ENCODE results near the gene CARTPT.
A peak's percentile ranks its signal among the peaks of the same experiment; 100 is the strongest.

Gene CARTPT

GRCh38 chr5:71737931-71738539 lies 19.0 kb downstream of the CARTPT start:
- DNase-seq (ENCODE audit: low read depth in 2 of 2), result no peak

DNA sequence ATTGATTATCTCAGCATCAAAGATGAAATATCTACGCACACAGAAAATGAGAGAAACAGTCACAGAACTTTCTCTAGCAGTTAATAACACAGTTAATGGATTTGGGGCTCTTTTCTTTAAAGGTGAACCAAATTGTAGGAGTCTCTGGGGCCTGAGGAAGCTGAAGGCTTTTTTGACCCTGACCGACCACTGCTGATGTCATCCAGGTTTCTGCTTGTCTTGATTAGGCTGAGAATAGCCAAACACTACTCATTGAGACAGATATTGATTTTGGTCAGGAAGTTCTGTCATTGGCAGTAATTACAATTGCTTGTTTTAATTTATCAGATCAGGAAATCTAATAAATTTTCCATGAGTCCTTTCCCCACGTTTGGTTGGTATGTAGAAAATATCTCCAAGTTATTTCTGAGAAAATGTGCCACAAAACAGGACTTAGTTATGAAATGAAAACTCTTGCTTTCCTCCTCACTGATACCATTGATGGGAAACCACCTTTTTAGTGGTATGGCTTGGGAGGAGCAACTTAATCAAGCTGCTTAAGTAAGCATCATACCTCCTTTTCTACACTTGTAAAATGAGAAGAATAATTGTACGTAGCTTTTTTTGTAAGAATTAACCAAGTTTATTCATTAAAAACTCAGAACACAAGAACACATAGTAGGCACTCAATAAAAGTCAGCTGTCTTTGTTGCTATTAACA lies 19.7 kb downstream of the CARTPT start:
- DNase-seq (ENCODE audit: low read depth in 2 of 2), result no peak

DNA sequence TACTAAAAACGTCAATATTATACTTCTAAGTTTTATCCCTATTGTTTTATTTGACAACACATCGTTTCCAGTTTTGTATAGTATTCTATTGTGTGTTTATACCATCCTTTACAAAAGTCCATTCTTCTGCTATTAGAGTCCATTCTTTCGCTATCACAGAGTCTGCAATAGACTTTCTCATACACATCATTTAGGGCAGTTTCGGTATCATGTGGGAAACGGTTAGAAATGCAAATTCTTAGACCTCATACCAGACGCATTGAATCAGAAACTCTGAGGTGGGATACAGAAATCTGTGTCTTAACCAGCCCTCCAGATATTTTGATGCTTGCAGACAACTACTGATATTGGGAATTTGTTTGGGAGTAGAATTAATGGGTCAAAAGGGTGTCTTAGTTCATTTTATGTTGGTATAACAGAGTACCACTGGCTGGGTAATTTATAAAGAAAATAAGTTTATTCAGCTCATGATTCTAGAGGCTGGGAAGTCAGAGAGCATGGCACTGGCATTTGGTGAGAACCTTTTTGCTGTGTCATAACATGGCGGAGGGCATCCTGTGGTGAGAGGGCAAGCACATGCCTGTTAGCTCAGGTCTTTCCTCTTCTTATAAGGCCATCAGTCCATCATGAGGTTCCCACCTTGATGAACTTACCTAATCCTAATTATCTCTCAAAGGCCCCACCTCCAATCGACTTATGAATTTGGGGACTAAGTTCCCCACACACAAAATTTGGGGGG lies 21.1 kb downstream of the CARTPT start:
- no peak for DNase-seq (ENCODE audit: low read depth in 2 of 2)

DNA sequence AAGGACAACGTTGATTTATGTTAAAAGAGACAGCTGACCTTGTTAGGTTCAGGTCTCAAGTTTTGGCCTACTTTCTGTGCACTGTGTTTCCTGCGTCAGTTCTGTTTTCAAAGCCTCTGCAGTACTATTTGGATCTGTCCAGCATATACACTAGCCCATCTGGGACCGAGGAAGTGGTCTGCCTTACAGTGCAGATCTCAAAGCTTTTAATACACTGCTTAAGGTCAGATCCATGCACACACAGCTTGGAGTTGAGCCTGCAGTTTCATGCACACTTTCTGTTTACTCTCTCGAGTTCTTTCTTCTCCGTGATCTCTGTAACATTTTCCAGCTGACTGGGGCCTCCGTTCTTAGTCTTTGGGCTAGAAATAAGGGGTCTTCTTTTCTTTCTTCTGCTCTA lies 24.1 kb downstream of the CARTPT start:
- DNase-seq (ENCODE audit: low read depth in 2 of 2), result no peak

DNA sequence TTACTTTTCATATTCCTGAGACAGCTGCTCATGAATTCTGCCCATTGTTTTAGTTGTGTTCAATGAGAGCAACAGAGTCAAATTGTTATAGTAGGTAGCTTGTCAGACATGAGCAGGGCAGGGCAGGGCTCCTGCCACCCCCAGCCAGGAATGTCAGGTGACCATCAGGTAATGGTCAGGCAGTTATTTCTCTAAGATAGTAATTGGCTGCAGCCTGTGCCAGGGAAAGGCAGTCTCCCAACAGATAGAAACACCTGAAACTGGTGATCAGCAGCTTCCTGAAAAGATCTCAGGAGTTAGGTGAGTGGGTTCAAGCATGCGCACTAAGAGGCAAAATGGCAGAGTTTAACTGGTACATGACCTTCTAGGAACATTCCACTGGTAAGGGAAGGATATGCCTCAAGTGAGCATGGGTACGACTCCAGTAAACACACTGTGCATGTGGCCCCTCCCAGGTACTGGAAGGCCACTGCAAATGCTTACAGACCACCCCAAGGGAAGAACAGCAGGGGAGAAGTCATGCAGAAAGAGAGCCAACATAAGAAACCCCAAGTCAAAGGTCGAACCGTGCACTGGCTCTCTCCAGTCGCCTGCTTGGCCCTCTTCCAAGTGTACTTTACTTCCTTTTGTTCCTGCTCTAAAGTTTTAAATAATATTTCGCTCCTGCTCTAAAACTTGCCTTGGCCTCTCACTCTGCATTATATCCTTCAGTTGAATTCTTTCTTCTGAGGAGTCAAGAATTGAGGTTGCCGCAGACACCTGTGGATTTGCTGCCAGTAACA lies 25.1 kb downstream of the CARTPT start:
- DNase-seq (ENCODE audit: low read depth in 2 of 2), result no peak

DNA sequence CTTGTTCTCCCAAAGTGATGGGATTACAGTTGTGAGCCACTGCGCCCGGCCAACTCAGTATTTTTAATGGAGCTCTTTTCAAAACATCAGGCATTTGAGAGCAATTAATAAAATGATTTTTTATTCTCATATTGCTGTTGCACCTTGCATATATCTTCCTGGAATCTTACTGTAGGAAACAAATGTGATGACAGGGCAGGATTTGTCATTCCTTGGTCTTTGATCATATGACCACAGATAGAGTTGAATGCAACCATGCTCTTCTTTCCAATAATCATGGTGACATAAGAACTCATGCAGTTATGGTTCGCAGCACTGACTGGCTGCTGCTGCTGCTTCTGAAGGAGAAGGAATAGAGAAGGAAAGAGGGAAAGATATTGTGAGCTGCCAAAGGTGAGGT lies 28.1 kb downstream of the CARTPT start:
- DNase-seq (ENCODE audit: low read depth in 2 of 2), result no peak

DNA sequence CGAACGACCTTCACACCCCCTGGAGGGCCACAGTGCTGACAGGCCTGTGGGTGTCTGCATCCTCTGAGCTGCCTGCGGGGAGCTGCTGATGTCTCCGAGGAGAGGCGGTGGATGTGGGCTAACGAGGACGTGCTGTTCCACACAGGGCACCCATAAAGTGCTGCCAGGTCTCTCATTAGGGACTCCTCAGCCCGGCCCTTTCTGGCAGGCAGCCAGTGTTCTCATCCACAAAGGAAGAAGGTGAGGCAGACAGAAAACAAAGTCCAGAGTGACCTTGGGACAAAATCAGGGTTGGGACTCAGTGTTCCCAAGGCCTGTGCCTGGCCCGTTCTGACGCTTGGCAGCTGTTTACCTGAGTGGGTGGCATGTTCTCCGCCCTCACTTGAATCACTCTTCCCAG lies 29.3 kb downstream of the CARTPT start:
- no peak for DNase-seq (ENCODE audit: low read depth in 2 of 2)

GRCh38 chr5:71751422-71751821 lies 32.3 kb downstream of the CARTPT start:
- no peak for DNase-seq (ENCODE audit: low read depth in 2 of 2)

DNA sequence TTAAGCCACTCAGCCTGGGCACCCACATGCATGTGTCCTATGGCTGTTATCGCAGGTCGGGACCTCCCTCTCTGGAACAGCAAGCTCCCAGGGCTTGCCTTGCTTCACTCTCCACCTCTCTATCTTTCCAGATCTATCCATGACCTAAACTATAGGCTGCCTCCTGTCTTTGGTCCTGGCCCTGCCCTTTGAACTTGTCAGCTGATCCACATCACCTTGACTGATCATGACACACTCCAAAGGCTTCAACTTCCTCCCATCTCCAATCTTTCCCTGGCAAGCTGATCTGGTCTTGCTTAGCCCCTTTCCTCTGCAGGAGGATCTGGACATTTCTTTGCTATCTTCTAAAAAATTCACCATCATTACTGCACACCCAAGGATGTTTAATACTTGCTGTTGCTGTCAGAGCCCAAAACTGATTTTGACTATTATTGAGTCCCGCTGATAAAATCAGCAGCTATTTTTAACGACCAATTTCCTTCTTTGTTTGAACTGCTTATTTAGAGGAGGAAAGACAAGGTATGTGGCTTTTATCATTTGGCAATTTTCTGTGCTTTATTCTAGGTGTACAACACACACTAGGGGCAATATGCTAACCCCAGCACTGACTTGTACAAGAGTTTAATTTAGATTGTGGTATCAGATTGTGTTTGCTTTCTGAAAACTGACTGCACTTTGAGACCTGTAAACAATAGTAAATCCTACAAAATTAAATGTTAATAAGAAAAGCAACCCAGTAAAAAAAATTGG lies 33.5 kb downstream of the CARTPT start:
- DNase-seq (ENCODE audit: low read depth in 2 of 2), result no peak

DNA sequence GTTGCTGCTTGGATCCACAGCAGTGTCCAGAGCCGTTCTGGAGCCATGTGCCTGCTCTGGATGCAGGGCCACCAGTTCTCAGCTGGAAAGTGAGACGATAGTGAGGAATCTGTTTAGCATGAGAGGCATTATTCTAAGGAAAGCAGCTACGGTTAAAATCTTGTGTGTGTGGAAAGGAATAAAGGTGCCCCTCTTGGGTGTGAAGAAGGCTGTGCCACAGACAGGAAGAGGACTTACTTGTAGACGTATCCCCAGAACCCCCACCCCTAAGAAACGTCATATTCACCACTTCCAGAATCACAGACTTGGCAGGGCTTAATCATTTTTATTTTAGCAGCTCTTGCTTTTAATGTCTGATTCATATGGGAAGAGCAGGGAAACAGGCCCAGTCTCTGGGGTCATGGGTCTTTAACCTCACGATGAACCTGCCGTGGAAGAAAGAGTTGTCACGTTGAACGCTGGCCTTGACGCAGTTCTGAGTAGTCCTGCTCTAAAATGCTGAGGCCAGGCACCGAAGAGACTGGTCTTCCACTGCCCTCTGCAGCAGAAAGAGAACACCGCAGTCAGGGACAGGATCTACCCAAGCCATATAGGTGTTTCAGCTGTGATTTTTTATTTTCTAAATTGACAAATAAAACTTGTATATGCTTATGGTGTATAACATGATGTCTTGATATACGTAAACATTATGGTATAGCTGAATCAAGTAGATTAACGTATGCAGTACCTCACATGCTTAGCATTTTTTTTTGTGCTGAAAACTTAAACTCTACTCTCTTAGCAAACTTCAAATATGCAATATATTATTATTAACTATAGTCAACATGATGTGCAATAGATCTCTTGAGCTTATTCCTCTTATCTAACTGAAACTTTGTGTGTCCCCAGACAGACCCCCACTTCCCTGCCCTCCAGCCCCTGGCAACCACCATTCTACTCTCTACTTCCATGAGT lies 38.8 kb downstream of the CARTPT start:
- peak in 1 of 2 experiments; percentile 16 for DNase-seq (ENCODE audit: low read depth in 2 of 2)

- no peak for DNase-seq (ENCODE audit: low read depth in 2 of 2)
These were observed 43.8 kb downstream of the CARTPT start for GRCh38 chr5:71762826-71763225.

DNA sequence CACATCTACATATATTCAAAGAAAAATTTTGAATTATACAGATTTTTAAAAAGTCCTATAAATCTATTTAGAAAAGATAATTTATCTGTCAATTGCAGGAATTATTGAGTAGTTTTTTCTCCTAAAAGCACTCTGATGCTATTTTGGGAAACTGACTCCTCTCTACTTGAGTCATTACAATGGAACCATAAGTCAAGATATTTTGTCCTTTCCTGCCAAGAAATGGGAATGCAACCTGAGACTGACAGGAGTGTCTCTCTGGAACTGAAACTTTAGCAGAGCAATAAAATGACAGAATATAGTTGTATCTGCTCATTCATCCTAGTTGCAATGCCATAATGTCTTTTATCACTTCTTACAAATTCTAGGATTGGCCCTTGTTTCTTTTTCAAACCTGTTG lies 48.6 kb downstream of the CARTPT start:
- no peak for DNase-seq (ENCODE audit: low read depth in 2 of 2)

- no peak for DNase-seq (ENCODE audit: low read depth in 2 of 2)
These were observed 50.2 kb downstream of the CARTPT start for GRCh38 chr5:71769287-71769686.

DNA sequence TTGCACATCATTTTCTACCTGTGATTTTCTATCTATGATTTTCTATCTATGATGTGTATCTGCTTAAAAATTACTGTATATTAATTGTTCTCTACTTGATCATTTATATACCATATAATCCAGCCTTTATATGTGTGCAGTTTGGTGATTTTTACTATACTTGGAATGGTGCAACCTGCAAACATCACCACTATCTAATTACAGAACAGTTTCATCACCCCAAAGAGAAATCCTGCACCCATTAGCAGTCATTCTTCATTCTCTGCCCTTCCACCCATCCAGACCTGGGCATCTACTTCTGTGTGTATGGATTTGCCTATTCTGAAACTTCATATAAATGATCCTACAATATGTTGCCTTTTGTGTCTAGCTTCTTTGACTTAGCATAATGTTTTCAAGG lies 51.3 kb downstream of the CARTPT start:
- no peak for DNase-seq (ENCODE audit: low read depth in 2 of 2)
